HCT116 (cell line): ENCODE data around the gene CUL9. TPM values are rescaled to one million over a fixed set of nuclear protein-coding genes. Genes with fewer than 3 reads are reported as not detected.

Experiments
- ATAC-seq: fragments of 200-7000 bp; cut with Tn5 transposase; 2 replicates; pipeline ENCODE4 v1.9.1; 2020; ENCODE audit warnings: mild to moderate bottlenecking, moderate library complexity
- BruUV-seq: library from RNA; stranded (reverse); fragments of 400-500 nt; replicated peaks from 2 replicates; lab custom pipeline; 2021; lab: Mats Ljungman, UMichigan
- CTCF ChIA-PET: fragments of 300-600 bp; sonication (Branson Sonifier 250); formaldehyde crosslinking; loops from one replicate; lab custom pipeline; 2021; ENCODE audit warnings: antibody characterized with exemption; lab: Charles Lee
- POLR2A ChIA-PET: fragments of 300-600, 350-600 bp; sonication (Branson Sonifier 250); formaldehyde crosslinking; loops from one replicate; lab custom pipeline; 2021; ENCODE audit warnings: antibody characterized with exemption; lab: Charles Lee
- RAD21 ChIA-PET, 2 experiments: fragments of 300-600 bp; sonication (Branson Sonifier 250); formaldehyde crosslinking; loops; one replicate each; lab custom pipeline; 2023; ENCODE audit warnings: low total read pairs in 2 of 2; ENCODE audit not compliant: uncharacterized antibody in 2 of 2, unreplicated experiment in 2 of 2, low non-redundant PET in 1 of 2; lab: Charles Lee
- DNase-seq: peaks from one replicate; pipeline ENCODE4 v3.0.0-alpha.2; 2010; ENCODE audit warnings: low read depth, low spot score
- H2AFZ ChIP-seq: fragments of 200-600 bp; shearing (Covaris generic), sonication (generic); 2 replicates; pipeline ENCODE4 v1.6.1; 2017; ENCODE audit warnings: low read depth, mixed run types, mixed read lengths, antibody characterized with exemption, low read length; ENCODE audit not compliant: poor library complexity, severe bottlenecking
- H3K27ac ChIP-seq: 2 replicates; pipeline ENCODE4 v1.5.1; 2012; ENCODE audit warnings: low read depth, low read length
- H3K27me3 ChIP-seq: fragments of 200-600 bp; sonication (generic); 2 replicates; pipeline ENCODE4 v1.6.1; 2016; ENCODE audit warnings: mixed run types, low read length, mixed read lengths; ENCODE audit not compliant: insufficient read depth
- H3K36me3 ChIP-seq, 2 experiments: fragments of 200-500 bp in 1 of 2; fragments of 200-600 bp in 1 of 2; sonication (Bioruptor generic) in 1 of 2; sonication (generic) in 1 of 2; 2 replicates each; pipeline versions ENCODE4 v1.5.1 to v1.6.1; 2014 to 2016; ENCODE audit warnings: low read length in 2 of 2, inconsistent platforms in 1 of 2, mixed read lengths in 1 of 2, mixed run types in 1 of 2; ENCODE audit not compliant: insufficient read depth in 2 of 2, control insufficient read depth in 1 of 2
- H3K4me1 ChIP-seq, 2 experiments: fragments of 200-600 bp in 1 of 2; sonication (generic) in 1 of 2; 2 replicates each; pipeline versions ENCODE4 v1.5.1 to v1.6.1; 2012 to 2017; ENCODE audit warnings: low read length in 2 of 2, inconsistent platforms in 1 of 2, mild to moderate bottlenecking in 1 of 2, mixed read lengths in 1 of 2, mixed run types in 1 of 2, moderate library complexity in 1 of 2; ENCODE audit not compliant: insufficient read depth in 2 of 2, control insufficient read depth in 1 of 2
- H3K4me2 ChIP-seq: fragments of 200-600 bp; sonication (generic); 2 replicates; pipeline ENCODE4 v1.6.1; 2017; ENCODE audit warnings: mixed run types, low read length, mixed read lengths
- H3K4me3 ChIP-seq, 2 experiments: fragments of 200-600 bp in 1 of 2; sonication (generic) in 1 of 2; replicated peaks in 1 of 2; 2 replicates each; pipeline ENCODE4 v1.5.1; 2011 to 2016; ENCODE audit warnings: low read length in 2 of 2, control low read depth in 1 of 2, low read depth in 1 of 2, mild to moderate bottlenecking in 1 of 2, mixed read lengths in 1 of 2, mixed run types in 1 of 2
- H3K79me2 ChIP-seq: fragments of 200-600 bp; sonication (generic); 2 replicates; pipeline ENCODE4 v1.6.1; 2017; ENCODE audit warnings: mild to moderate bottlenecking, mixed run types, low read length, moderate library complexity, mixed read lengths; ENCODE audit not compliant: insufficient read depth
- H3K9ac ChIP-seq: fragments of 200-600 bp; sonication (generic); 2 replicates; pipeline ENCODE4 v1.6.1; 2016; ENCODE audit warnings: low read length, mixed read lengths
- H3K9me2 ChIP-seq: fragments of 200-600 bp; sonication (generic), shearing (Covaris generic); 2 replicates; pipeline ENCODE4 v1.6.1; 2017; ENCODE audit warnings: mixed run types, mild to moderate bottlenecking, moderate library complexity; ENCODE audit not compliant: insufficient read depth
- H3K9me3 ChIP-seq, 2 experiments: fragments of 200-500 bp in 1 of 2; fragments of 200-600 bp in 1 of 2; sonication (Bioruptor generic) in 1 of 2; sonication (generic) in 1 of 2; 2 replicates each; pipeline ENCODE4 v1.6.1; 2014 to 2017; ENCODE audit warnings: low read length in 2 of 2, mixed read lengths in 2 of 2, inconsistent platforms in 1 of 2, low read depth in 1 of 2, mild to moderate bottlenecking in 1 of 2, mixed run types in 1 of 2, moderate library complexity in 1 of 2; ENCODE audit not compliant: control insufficient read depth in 1 of 2, insufficient read depth in 1 of 2
- H4K20me1 ChIP-seq: fragments of 200-600 bp; sonication (generic), shearing (Covaris generic); 2 replicates; pipeline ENCODE4 v1.6.1; 2017; ENCODE audit warnings: mixed run types, mild to moderate bottlenecking, moderate library complexity; ENCODE audit not compliant: insufficient read depth
- EGR1 ChIP-seq: IDR thresholded peaks from 2 replicates; pipeline ENCODE4 v1.6.1; 2012; ENCODE audit warnings: low read depth
- FOSL1 ChIP-seq: IDR thresholded peaks from 2 replicates; pipeline ENCODE4 v1.6.1; 2012; ENCODE audit warnings: low read depth
- JUND ChIP-seq: IDR thresholded peaks from 2 replicates; pipeline ENCODE4 v1.6.1; 2012
- RAD21 ChIP-seq: IDR thresholded peaks from 2 replicates; pipeline ENCODE4 v1.6.1; 2012; ENCODE audit warnings: low read depth, mild to moderate bottlenecking
- SRF ChIP-seq: IDR thresholded peaks from 2 replicates; pipeline ENCODE4 v1.6.1; 2012; ENCODE audit warnings: low read depth
- intact Hi-C: fragments of 100-400 bp; cut with micrococcal nuclease; formaldehyde crosslinking; loops from 2 replicates; pipeline ENCODE4 v1.10.0; 2022
- total RNA-seq: library from RNA; stranded (reverse); gene quantifications from one replicate; pipeline ENCODE4 v1.2.1, GENCODE V29; 2021; ENCODE audit not compliant: unreplicated experiment
- TF ChIP-seq, protein P1 (sequence below): IDR thresholded peaks from 2 replicates; pipeline ENCODE4 v1.6.1; 2011; ENCODE audit warnings: mild to moderate bottlenecking, low read length, moderate library complexity; ENCODE audit not compliant: insufficient replicate concordance; ENCODE audit errors: extremely low read depth
- TF ChIP-seq, protein P2 (sequence below): IDR thresholded peaks from 2 replicates; pipeline ENCODE4 v1.6.1; 2012
- TF ChIP-seq, protein P3 (sequence below): IDR thresholded peaks from 2 replicates; pipeline ENCODE4 v1.6.1; 2012; ENCODE audit warnings: low read depth
- TF ChIP-seq, protein P4 (sequence below), 3 experiments: fragments of 200-600 bp in 1 of 3; sonication (generic) in 1 of 3; IDR thresholded peaks in 2 of 3; conservative IDR thresholded peaks in 1 of 3; 2 replicates each; pipeline ENCODE4 v1.5.1; 2012 to 2017; ENCODE audit warnings: low read depth in 2 of 3, low read length in 2 of 3, antibody characterized with exemption in 1 of 3, borderline replicate concordance in 1 of 3, control low read depth in 1 of 3, mild to moderate bottlenecking in 1 of 3, mixed read lengths in 1 of 3, mixed run types in 1 of 3, moderate library complexity in 1 of 3; ENCODE audit not compliant: insufficient read depth in 1 of 3

The CUL9 gene
- total RNA-seq, 1 experiment from 2014 or later: 36.5 TPM

DNA sequence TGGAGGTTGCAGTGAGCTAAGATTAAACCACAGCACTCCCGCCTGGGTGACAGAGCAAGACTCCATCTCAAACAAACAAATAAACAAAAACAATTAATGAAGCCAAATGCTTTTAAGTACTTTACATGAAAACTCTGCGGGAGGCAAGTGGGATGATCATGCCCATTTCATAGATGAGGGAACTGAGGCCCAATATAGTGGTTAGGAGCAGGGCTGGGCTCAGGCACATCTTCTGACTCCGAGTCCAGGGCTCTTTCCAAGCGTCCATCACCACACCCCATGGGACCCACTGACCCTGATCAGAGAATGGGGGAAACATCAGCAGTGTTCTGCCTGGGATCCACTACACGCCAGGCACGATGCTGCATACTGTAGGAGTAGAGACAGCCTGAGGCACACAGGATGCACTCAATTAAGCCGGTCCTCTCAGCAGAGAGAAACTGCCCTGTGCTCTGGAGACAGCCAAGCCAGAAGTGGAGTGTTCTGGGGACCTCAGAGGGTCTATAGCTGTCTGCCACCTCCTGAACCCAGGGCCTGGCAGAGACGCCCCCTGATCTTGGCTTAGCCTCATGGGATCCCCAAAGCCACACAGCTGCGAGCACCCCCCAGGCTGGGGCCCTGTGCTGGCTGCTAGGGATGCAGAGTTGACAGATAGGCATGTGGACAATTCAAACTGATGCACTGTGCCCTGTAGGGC lies 74.8 kb downstream of the CUL9 start:
- Histone ChIP-seq H3K27ac (no peak overlapping the region), H3K4me3 (no peak overlapping the region), H3K36me3 (no peaks in the 10 kb centered on the region; a peak in 1 of 4 replicates), H3K9me3 (no peaks in the 10 kb centered on the region), H3K79me2 (no peaks in the 10 kb centered on the region), H3K27me3 (no peaks in the 10 kb centered on the region), H4K20me1 (no peaks in the 10 kb centered on the region), H3K4me2 (no peak overlapping the region), H3K4me1 (no peaks in the 10 kb centered on the region), H2AFZ (no peak overlapping the region), H3K9me2 (no peaks in the 10 kb centered on the region), H3K9ac (no peak overlapping the region)
- ATAC-seq (no peak), DNase-seq (no peak)
- TF ChIP-seq FOSL1 (no peak), SRF (no peak), JUND (no peak), RAD21 (no peak), EGR1 (no peak)
- TF ChIP-seq, protein P1, sequence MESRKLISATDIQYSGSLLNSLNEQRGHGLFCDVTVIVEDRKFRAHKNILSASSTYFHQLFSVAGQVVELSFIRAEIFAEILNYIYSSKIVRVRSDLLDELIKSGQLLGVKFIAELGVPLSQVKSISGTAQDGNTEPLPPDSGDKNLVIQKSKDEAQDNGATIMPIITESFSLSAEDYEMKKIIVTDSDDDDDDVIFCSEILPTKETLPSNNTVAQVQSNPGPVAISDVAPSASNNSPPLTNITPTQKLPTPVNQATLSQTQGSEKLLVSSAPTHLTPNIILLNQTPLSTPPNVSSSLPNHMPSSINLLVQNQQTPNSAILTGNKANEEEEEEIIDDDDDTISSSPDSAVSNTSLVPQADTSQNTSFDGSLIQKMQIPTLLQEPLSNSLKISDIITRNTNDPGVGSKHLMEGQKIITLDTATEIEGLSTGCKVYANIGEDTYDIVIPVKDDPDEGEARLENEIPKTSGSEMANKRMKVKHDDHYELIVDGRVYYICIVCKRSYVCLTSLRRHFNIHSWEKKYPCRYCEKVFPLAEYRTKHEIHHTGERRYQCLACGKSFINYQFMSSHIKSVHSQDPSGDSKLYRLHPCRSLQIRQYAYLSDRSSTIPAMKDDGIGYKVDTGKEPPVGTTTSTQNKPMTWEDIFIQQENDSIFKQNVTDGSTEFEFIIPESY: no peak
- TF ChIP-seq, protein P2, sequence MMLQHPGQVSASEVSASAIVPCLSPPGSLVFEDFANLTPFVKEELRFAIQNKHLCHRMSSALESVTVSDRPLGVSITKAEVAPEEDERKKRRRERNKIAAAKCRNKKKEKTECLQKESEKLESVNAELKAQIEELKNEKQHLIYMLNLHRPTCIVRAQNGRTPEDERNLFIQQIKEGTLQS: no peak
- TF ChIP-seq, protein P3, sequence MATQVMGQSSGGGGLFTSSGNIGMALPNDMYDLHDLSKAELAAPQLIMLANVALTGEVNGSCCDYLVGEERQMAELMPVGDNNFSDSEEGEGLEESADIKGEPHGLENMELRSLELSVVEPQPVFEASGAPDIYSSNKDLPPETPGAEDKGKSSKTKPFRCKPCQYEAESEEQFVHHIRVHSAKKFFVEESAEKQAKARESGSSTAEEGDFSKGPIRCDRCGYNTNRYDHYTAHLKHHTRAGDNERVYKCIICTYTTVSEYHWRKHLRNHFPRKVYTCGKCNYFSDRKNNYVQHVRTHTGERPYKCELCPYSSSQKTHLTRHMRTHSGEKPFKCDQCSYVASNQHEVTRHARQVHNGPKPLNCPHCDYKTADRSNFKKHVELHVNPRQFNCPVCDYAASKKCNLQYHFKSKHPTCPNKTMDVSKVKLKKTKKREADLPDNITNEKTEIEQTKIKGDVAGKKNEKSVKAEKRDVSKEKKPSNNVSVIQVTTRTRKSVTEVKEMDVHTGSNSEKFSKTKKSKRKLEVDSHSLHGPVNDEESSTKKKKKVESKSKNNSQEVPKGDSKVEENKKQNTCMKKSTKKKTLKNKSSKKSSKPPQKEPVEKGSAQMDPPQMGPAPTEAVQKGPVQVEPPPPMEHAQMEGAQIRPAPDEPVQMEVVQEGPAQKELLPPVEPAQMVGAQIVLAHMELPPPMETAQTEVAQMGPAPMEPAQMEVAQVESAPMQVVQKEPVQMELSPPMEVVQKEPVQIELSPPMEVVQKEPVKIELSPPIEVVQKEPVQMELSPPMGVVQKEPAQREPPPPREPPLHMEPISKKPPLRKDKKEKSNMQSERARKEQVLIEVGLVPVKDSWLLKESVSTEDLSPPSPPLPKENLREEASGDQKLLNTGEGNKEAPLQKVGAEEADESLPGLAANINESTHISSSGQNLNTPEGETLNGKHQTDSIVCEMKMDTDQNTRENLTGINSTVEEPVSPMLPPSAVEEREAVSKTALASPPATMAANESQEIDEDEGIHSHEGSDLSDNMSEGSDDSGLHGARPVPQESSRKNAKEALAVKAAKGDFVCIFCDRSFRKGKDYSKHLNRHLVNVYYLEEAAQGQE: no peak
- TF ChIP-seq, protein P4, sequence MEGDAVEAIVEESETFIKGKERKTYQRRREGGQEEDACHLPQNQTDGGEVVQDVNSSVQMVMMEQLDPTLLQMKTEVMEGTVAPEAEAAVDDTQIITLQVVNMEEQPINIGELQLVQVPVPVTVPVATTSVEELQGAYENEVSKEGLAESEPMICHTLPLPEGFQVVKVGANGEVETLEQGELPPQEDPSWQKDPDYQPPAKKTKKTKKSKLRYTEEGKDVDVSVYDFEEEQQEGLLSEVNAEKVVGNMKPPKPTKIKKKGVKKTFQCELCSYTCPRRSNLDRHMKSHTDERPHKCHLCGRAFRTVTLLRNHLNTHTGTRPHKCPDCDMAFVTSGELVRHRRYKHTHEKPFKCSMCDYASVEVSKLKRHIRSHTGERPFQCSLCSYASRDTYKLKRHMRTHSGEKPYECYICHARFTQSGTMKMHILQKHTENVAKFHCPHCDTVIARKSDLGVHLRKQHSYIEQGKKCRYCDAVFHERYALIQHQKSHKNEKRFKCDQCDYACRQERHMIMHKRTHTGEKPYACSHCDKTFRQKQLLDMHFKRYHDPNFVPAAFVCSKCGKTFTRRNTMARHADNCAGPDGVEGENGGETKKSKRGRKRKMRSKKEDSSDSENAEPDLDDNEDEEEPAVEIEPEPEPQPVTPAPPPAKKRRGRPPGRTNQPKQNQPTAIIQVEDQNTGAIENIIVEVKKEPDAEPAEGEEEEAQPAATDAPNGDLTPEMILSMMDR (IDR thresholded peaks at IDR 0.05 in 2 of 3, conservative IDR thresholded peaks at IDR 0.05 in 1 of 3; ENCODE audit: borderline replicate concordance in 1 of 3, insufficient read depth in 1 of 3, low read depth in 2 of 3, low read length in 2 of 3): no peak
- intact Hi-C loops: no loop called here
- POLR2A ChIA-PET: no interaction called here
- CTCF ChIA-PET: no interaction called here
- RAD21 ChIA-PET: no interaction called here
- BruUV-seq: no TSS peak
